OCI-LY7 (cell line): ENCODE data around the gene RPL27A. TPM values are rescaled to one million over a fixed set of nuclear protein-coding genes. Genes with fewer than 3 reads are reported as not detected.
"Not testable (repeated sequence)": the region's sequence is repeated elsewhere in the genome, so short reads cannot be mapped to it uniquely, and the experiment has no call there.

Source experiments
- BruUV-seq: library from RNA; stranded (reverse); fragments of 400-500 nt; replicated peaks from 2 replicates; lab custom pipeline; 2021; lab: Mats Ljungman, UMichigan
- CTCF ChIA-PET: fragments of 300-600 bp; sonication (Branson Sonifier 250); formaldehyde crosslinking; loops from one replicate; lab custom pipeline; 2022; ENCODE audit warnings: antibody characterized with exemption; ENCODE audit not compliant: unreplicated experiment; lab: Charles Lee
- POLR2A ChIA-PET: fragments of 300-600 bp; sonication (Branson Sonifier 250); formaldehyde crosslinking; loops from one replicate; lab custom pipeline; 2022; ENCODE audit warnings: antibody characterized with exemption; lab: Charles Lee
- DNase-seq: peaks from one replicate; pipeline ENCODE4 v3.0.0-alpha.2; 2015; ENCODE audit warnings: low spot score
- H2AFZ ChIP-seq: fragments of 200-600 bp; sonication (generic), shearing (Covaris generic); 2 replicates; pipeline ENCODE4 v1.6.1; 2014; ENCODE audit warnings: mild to moderate bottlenecking, antibody characterized with exemption, low read length, moderate library complexity
- H3K27ac ChIP-seq: fragments of 200-600 bp; sonication (generic); 2 replicates; pipeline ENCODE4 v1.5.1; 2014; ENCODE audit warnings: mixed run types, low read depth, mild to moderate bottlenecking, moderate library complexity, low read length, inconsistent platforms; ENCODE audit not compliant: poor library complexity, severe bottlenecking
- H3K36me3 ChIP-seq: fragments of 200-600 bp; sonication (generic); 2 replicates; pipeline ENCODE4 v1.6.1; 2014; ENCODE audit warnings: mild to moderate bottlenecking, antibody characterized with exemption, low read length, moderate library complexity, mixed read lengths; ENCODE audit not compliant: insufficient read depth
- H3K4me1 ChIP-seq: fragments of 200-600 bp; sonication (generic); 2 replicates; pipeline ENCODE4 v1.5.1; 2014; ENCODE audit warnings: mild to moderate bottlenecking, low read length; ENCODE audit not compliant: insufficient read depth, poor library complexity, severe bottlenecking
- H3K4me2 ChIP-seq: fragments of 200-600 bp; sonication (generic); 2 replicates; pipeline ENCODE4 v1.6.1; 2014; ENCODE audit warnings: mild to moderate bottlenecking, low read length
- H3K4me3 ChIP-seq: fragments of 200-600 bp; sonication (generic); 2 replicates; pipeline ENCODE4 v1.5.1; 2014; ENCODE audit warnings: mild to moderate bottlenecking, low read depth, low read length; ENCODE audit not compliant: poor library complexity, severe bottlenecking
- H3K79me2 ChIP-seq: fragments of 200-600 bp; sonication (generic); 2 replicates; pipeline ENCODE4 v1.6.1; 2016; ENCODE audit warnings: low read depth, mild to moderate bottlenecking, low read length, moderate library complexity, mixed read lengths; ENCODE audit not compliant: insufficient read depth
- H3K9me2 ChIP-seq: fragments of 200-600 bp; sonication (generic); 2 replicates; pipeline ENCODE4 v1.6.1; 2016; ENCODE audit warnings: mild to moderate bottlenecking, low read length, mixed read lengths; ENCODE audit not compliant: insufficient read depth
- H3K9me3 ChIP-seq: fragments of 200-600 bp; sonication (generic); 2 replicates; pipeline ENCODE4 v1.6.1; 2014; ENCODE audit warnings: mild to moderate bottlenecking, mixed run types, low read length, mixed read lengths
- H4K20me1 ChIP-seq: fragments of 200-600 bp; sonication (generic); 2 replicates; pipeline ENCODE4 v1.6.1; 2014; ENCODE audit warnings: mild to moderate bottlenecking, antibody characterized with exemption, low read length, moderate library complexity, mixed read lengths; ENCODE audit not compliant: insufficient read depth
- EZH2phosphoT487 ChIP-seq: fragments of 200-600 bp; sonication (generic); IDR thresholded peaks from 2 replicates; pipeline ENCODE4 v1.6.1; 2018; ENCODE audit warnings: low read depth, borderline replicate concordance, mild to moderate bottlenecking, mixed run types, antibody characterized with exemption, low read length, moderate library complexity, mixed read lengths
- intact Hi-C: fragments of 100-400 bp; cut with micrococcal nuclease; formaldehyde crosslinking; loops from one replicate; pipeline ENCODE4 v1.10.0; 2022; ENCODE audit not compliant: unreplicated experiment
- total RNA-seq, 2 experiments: library from RNA; depleted of rRNA in 1 of 2; stranded (reverse); fragments of >200 nt in 1 of 2; shearing (Covaris generic) in 1 of 2; gene quantifications; 2 replicates each; pipeline ENCODE4 v1.2.3, GENCODE V29; 2014 to 2022
- TF ChIP-seq, protein P1 (sequence below): fragments of 200-600 bp; sonication (generic); conservative IDR thresholded peaks from 2 replicates; pipeline ENCODE4 v1.5.1; 2014; ENCODE audit warnings: mild to moderate bottlenecking, antibody characterized with exemption, low read length, moderate library complexity, mixed read lengths

Gene RPL27A
- total RNA-seq, 2 experiments from 2014 or later = 1,593 to 2,753 TPM

DNA sequence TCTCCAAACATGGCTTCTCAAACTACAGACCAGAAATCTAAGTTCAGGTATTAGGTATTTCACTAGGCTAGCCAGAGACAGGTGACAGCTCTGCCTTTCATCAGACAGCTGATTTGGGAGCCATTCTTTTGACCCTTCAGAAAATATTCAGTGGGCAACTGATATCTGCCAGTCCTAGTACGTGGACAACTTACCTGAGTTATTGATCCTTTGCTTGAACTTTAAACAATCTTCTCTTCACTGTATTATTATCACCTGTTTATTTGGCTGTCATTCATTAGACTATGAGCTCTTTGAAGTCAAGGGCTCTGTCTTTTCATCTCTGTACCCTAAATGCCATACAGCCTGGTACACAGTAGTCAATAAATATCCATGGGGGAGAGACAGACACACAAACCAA is 17.4 kb upstream of the RPL27A start:
- Histone ChIP-seq H3K4me1 (no peaks in the 10 kb centered on the region), H3K36me3 (peaks cover 8% of the 10 kb centered on the region; the same call in 1 of the 2 replicates), H4K20me1 (no peaks in the 10 kb centered on the region), H3K27ac (no peak overlapping the region), H3K9me2 (no peaks in the 10 kb centered on the region), H3K4me2 (no peak overlapping the region), H3K4me3 (no peak overlapping the region), H3K9me3 (no peaks in the 10 kb centered on the region), H2AFZ (no peak overlapping the region), H3K79me2 (no peaks in the 10 kb centered on the region)
- no peak for DNase-seq
- intact Hi-C loops = no loop called here
- TF ChIP-seq EZH2phosphoT487 = no peak
- ChIA-PET CTCF (no interaction called here), POLR2A (no interaction called here)
- BruUV-seq = no TSS peak

DNA sequence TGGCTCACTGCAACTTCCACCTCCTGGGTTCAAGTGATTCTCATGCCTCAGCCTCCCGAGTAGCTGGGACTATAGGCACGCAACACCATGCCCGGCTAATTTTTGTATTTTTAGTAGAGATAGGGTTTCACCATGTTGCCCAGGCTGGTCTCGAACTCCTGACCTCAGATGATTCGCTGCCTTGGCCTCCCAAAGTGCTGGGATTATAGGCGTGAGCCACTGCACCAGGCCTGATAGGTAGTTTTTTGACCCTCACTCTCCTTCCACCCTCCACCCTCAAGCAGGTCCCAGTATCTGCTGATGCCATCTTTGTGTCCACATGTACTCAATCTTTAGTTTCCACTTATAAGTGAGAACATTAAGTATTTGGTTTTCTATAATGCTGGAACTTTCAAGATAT is 12.5 kb upstream of the RPL27A start:
- H3K79me2 ChIP-seq, intact Hi-C loops, H3K9me2 ChIP-seq, POLR2A ChIA-PET, CTCF ChIA-PET, H3K4me2 ChIP-seq, H3K4me1 ChIP-seq, H2AFZ ChIP-seq, H3K9me3 ChIP-seq, DNase-seq, BruUV-seq, H3K4me3 ChIP-seq, H3K27ac ChIP-seq, H4K20me1 ChIP-seq: not testable (repeated sequence)
- H3K36me3 ChIP-seq = peaks cover 39% of the 10 kb centered on the region

DNA sequence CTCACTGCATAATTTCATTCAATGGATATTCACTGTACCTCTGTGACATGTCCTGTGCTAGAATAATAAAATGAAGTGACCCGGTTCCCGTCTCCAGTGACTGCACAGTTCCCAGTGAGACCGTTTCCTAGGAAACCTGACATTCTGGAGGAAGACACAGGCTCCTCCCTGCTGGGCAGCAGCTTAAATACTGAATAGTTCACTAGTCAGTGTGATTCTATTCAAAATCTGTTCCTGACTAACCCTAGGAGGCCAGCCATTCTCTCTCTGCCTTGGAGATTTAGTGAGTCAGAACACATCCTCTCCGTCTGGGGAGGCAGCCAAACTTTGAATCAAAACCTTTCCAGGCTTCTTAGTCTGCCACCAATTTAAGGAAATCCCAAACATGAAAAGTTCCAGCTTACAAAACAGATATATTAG is 11.4 kb upstream of the RPL27A start:
- intact Hi-C loops = no loop called here
- no peaks in the 10 kb centered on the region for H4K20me1 ChIP-seq
- POLR2A ChIA-PET = no interaction called here
- H3K36me3 ChIP-seq = peaks cover 43% of the 10 kb centered on the region
- no TSS peak for BruUV-seq
- H3K27ac ChIP-seq = no peak overlapping the region
- H2AFZ ChIP-seq = no peak overlapping the region
- DNase-seq = no peak
- CTCF ChIA-PET = no interaction called here
- H3K4me2 ChIP-seq = no peak overlapping the region
- H3K79me2 ChIP-seq = no peaks in the 10 kb centered on the region
- H3K9me2 ChIP-seq = no peaks in the 10 kb centered on the region
- no peaks in the 10 kb centered on the region for H3K9me3 ChIP-seq
- H3K4me1 ChIP-seq = no peaks in the 10 kb centered on the region
- H3K4me3 ChIP-seq = no peak overlapping the region
- TF ChIP-seq, protein P1, sequence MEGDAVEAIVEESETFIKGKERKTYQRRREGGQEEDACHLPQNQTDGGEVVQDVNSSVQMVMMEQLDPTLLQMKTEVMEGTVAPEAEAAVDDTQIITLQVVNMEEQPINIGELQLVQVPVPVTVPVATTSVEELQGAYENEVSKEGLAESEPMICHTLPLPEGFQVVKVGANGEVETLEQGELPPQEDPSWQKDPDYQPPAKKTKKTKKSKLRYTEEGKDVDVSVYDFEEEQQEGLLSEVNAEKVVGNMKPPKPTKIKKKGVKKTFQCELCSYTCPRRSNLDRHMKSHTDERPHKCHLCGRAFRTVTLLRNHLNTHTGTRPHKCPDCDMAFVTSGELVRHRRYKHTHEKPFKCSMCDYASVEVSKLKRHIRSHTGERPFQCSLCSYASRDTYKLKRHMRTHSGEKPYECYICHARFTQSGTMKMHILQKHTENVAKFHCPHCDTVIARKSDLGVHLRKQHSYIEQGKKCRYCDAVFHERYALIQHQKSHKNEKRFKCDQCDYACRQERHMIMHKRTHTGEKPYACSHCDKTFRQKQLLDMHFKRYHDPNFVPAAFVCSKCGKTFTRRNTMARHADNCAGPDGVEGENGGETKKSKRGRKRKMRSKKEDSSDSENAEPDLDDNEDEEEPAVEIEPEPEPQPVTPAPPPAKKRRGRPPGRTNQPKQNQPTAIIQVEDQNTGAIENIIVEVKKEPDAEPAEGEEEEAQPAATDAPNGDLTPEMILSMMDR = no peak
- no peak for TF ChIP-seq EZH2phosphoT487

DNA sequence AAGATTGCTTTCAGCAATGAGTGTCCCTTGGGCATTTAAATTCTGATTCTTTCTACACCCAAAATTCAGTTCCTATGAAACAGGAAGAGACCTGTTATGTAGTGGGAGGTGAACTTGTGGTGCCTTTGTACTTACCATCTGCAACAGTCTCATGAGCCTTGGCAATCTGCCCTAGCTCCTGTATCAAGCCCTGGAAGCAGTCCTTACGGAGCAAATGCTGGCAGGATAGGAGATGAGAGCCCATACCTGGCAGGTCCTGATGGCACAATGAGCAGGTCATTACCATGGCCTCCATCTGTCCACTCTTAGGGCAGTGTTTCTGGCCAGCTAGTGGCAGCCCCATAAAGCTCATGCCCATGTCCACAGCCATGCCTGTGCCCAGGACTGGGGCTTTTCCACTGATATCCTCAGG is 10.9 kb upstream of the RPL27A start:
- CTCF ChIA-PET = no interaction called here
- Histone ChIP-seq H2AFZ (no peak overlapping the region), H3K27ac (no peak overlapping the region), H3K4me2 (no peak overlapping the region), H3K9me3 (no peaks in the 10 kb centered on the region), H3K9me2 (no peaks in the 10 kb centered on the region), H4K20me1 (no peaks in the 10 kb centered on the region), H3K4me3 (no peak overlapping the region), H3K36me3 (peaks cover 44% of the 10 kb centered on the region), H3K79me2 (no peaks in the 10 kb centered on the region), H3K4me1 (no peaks in the 10 kb centered on the region)
- intact Hi-C loops = no loop called here
- POLR2A ChIA-PET = interaction anchor here (1.6 kb wide), 1 partner anchor 10 kb away, joined by 4 read pairs; the partner anchor contains the start of genes RPL27A and TRIM66
- TF ChIP-seq EZH2phosphoT487 = no peak
- BruUV-seq = no TSS peak
- no peak for DNase-seq
